GM12874 (cell line): ENCODE measurements around the gene CATSPERE.

Experiments used
- TF ChIP-seq, protein P1 (sequence below): IDR thresholded peaks from 2 replicates; pipeline ENCODE4 v1.5.1; 2011; ENCODE audit warnings: low read depth, mild to moderate bottlenecking, control low read depth, low read length, moderate library complexity; ENCODE audit not compliant: insufficient read depth

CATSPERE gene

DNA sequence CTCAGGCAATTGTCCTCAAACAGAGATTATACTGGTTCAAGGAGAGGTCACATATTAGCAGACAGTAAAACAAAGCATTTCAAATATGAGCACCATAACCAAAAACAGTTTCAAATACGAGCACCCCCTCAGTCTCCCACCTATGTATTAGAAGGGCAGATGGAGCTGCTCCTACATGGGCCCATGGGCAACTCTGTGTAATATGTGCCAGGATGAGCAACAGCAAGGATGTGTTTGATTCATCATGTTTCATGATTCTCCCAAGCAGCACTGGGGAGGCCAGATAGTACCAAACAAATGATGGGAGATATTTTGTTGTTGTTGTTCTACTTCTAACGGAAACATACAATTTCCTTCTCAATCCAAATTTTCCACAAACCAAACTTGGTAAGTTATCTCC is 18.2 kb upstream of the CATSPERE start:
- TF ChIP-seq, protein P1, sequence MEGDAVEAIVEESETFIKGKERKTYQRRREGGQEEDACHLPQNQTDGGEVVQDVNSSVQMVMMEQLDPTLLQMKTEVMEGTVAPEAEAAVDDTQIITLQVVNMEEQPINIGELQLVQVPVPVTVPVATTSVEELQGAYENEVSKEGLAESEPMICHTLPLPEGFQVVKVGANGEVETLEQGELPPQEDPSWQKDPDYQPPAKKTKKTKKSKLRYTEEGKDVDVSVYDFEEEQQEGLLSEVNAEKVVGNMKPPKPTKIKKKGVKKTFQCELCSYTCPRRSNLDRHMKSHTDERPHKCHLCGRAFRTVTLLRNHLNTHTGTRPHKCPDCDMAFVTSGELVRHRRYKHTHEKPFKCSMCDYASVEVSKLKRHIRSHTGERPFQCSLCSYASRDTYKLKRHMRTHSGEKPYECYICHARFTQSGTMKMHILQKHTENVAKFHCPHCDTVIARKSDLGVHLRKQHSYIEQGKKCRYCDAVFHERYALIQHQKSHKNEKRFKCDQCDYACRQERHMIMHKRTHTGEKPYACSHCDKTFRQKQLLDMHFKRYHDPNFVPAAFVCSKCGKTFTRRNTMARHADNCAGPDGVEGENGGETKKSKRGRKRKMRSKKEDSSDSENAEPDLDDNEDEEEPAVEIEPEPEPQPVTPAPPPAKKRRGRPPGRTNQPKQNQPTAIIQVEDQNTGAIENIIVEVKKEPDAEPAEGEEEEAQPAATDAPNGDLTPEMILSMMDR, result no peak

- TF ChIP-seq, protein P1, result no peak
Measured at GRCh38 chr1:244444854-244445253, 16.2 kb upstream of the CATSPERE start.

- TF ChIP-seq, protein P1, result no peak
Measured at GRCh38 chr1:244445320-244446181, 15.5 kb upstream of the CATSPERE start.

- TF ChIP-seq, protein P1, result no peak
Measured at GRCh38 chr1:244447024-244447423, 14.0 kb upstream of the CATSPERE start.

DNA sequence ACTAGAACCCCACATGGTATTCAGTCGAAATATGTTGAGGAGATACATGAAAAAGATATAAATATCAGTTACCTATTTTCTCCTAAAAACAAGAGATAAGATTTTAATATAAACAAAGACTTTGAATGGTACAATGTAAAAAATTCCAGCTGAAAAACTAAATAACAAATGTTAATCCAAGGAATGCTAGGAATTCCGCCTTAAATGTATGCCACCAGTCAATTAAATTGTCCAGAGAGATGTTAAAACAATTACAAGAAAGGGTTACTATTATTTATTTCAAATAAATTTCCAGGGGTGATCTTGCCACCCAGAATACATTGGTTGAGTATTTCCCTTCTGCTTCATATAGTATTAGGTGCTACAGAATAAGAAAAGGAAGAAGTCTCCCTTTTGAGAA is 13.5 kb upstream of the CATSPERE start:
- TF ChIP-seq, protein P1, result no peak

DNA sequence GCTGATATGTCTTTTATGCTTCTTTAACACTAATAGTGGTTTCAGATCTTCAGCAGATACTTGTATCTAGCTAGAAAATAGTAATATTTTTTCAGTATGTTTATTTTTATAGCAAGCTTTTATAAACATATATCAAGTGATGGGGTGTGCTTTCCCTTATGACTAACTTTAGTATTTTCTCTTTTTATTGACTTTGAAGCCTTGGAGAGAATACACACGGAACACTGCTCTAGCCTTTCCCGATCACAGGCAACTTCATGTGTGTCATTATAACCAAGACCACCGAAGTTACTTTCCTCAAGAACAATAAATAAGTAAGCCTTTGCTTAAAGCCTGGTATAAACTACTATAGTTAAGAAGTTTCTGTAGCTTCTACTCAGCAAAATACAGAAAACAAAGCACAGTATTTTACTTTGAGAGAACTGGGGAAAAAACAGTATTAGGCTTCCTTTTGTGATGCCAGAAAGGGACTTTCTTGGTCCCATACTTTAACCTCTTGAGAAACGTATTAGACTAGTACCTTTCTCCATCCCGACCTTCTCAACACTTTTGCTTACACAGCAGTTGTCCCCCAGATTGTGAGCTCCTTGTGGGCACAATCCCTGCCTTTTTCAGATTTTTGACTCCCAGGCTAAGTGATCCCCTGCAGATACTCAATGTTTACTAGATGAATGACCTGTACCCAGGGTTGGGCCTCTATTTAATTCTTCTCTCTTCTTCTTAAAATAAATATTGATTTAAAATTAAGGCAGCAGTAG is 12.6 kb upstream of the CATSPERE start:
- TF ChIP-seq, protein P1, result no peak

DNA sequence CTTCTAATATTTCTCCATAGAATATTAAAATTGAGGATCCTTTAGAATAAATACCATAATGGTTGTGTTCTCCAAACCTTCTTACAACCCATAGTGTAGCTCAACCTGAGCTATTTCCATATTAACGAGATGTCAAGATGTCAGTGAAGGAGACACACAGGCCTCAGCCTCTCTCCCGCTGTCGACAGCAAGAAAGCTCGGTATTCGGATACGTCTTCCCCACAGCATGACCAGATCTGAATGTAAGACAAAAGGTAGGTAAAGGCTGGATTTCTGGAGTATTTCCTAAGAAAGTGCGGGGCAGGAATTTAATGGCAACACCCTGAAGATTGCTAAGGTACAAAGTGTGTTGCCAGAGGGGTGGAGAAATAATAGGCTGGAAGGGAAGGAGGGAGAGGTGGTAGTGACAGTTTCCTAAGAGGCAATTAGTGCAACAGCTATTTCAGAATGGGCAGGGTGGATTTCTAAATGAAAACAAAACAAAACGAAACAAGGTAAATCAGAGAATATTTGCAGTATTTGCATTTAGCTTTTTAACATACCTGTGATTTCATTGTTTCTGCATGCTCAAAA is 11.1 kb upstream of the CATSPERE start:
- TF ChIP-seq, protein P1, result no peak
